Measurements from ENCODE around the gene NRN1.
A peak's percentile ranks its signal among the peaks of the same experiment; 100 is the strongest.
"Not testable (repeated sequence)": the region's sequence is repeated elsewhere in the genome, so short reads cannot be mapped to it uniquely, and the experiment has no call there.

NRN1 gene

DNA sequence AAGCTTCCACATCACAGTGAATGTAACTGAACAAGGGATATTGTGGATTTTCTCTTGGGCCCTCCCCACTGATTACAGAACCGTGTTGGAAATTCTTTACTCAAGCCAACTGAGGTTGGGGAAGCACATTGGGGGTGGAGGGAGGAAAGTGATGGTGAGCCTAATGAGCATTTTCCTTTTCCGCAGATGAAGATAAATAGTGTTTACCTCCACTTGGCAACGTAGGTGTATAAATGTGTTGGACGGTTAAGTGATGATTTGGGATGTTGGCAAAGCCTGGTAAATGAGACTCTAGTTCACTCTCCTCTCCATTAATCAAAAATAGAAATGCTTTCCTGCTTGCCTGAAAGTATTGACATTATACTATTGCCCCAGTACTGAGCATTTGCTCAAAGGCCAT is 27.1 kb upstream of the NRN1 start:
- TF ChIP-seq, protein P1, sequence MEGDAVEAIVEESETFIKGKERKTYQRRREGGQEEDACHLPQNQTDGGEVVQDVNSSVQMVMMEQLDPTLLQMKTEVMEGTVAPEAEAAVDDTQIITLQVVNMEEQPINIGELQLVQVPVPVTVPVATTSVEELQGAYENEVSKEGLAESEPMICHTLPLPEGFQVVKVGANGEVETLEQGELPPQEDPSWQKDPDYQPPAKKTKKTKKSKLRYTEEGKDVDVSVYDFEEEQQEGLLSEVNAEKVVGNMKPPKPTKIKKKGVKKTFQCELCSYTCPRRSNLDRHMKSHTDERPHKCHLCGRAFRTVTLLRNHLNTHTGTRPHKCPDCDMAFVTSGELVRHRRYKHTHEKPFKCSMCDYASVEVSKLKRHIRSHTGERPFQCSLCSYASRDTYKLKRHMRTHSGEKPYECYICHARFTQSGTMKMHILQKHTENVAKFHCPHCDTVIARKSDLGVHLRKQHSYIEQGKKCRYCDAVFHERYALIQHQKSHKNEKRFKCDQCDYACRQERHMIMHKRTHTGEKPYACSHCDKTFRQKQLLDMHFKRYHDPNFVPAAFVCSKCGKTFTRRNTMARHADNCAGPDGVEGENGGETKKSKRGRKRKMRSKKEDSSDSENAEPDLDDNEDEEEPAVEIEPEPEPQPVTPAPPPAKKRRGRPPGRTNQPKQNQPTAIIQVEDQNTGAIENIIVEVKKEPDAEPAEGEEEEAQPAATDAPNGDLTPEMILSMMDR (IDR thresholded peaks at IDR 0.05; ENCODE audit: low read depth, low read length, missing control alignments): no peak
- H3K27ac ChIP-seq: no peak overlapping the region
- DNase-seq: no peak
- in situ Hi-C loops (cut with HindIII; ENCODE audit: low pct_ligation_motif_present, low sequenced_read_pairs): no loop called here
- H3K27me3 ChIP-seq (replicated peaks): no peaks in the 10 kb centered on the region
- no peak overlapping the region for H3K4me3 ChIP-seq (ENCODE audit: low read depth, low read length)
- no peaks in the 10 kb centered on the region for H3K36me3 ChIP-seq (replicated peaks)

DNA sequence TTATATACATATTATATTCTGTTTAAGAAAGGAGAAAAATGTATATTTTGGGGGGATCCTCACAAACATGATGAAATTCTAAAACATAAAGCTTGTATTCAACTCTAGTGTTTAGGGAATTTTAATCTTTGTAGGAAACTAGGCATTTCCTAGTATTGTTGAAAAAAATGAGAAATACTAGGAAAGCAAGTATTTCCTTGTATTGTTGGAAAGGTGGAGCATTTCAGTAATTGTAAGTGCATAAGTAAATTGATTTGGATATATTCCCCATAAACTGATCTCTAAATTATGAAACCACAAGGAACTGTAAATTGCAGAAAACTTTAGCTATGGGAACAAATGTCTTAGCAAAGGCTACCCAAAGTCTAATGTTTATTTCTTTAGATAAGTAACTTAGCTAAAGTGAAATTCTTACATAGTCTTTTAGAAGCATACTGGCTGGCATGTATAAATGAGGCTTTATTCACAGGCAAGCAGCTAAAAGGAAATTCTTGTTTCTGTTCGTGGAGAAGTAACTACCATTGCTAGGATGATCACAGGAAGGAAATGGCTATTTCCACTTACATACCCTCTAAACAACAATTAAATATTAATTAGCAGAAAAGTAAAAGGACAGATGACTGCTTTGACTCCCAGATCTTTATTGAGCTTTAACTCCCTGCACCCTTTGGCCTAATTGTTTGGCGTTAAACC is 19.9 kb upstream of the NRN1 start:
- TF ChIP-seq, protein P1 (IDR thresholded peaks at IDR 0.05; ENCODE audit: low read depth, low read length, missing control alignments): no peak
- in situ Hi-C loops (cut with HindIII; ENCODE audit: low pct_ligation_motif_present, low sequenced_read_pairs): no loop called here
- no peak for DNase-seq
- Histone ChIP-seq H3K27ac (no peak overlapping the region), H3K4me3 (ENCODE audit: low read depth, low read length) (no peak overlapping the region), H3K36me3 (replicated peaks) (no peaks in the 10 kb centered on the region), H3K27me3 (replicated peaks) (no peaks in the 10 kb centered on the region)

DNA sequence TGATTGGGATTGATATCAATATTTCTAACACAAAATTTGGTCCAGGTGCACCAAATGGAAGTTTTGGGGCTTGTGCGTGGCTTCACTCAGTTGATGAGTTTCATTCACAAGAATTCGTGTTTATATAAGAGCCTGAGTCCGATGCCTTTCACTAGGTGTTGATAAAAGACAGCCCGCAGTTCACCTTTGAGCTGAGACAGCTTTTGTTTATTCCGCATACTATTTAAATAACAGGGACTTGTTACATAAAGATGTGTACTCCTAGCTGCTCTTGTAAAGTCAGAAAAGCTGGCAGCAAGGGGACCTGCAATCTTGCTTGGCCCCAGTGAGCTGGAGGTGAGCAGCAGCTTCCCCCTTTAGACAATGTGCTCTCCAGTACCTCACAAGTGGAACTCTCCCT is 19.0 kb upstream of the NRN1 start:
- H3K27me3 ChIP-seq (replicated peaks): no peaks in the 10 kb centered on the region
- in situ Hi-C loops (cut with HindIII; ENCODE audit: low pct_ligation_motif_present, low sequenced_read_pairs): no loop called here

DNA sequence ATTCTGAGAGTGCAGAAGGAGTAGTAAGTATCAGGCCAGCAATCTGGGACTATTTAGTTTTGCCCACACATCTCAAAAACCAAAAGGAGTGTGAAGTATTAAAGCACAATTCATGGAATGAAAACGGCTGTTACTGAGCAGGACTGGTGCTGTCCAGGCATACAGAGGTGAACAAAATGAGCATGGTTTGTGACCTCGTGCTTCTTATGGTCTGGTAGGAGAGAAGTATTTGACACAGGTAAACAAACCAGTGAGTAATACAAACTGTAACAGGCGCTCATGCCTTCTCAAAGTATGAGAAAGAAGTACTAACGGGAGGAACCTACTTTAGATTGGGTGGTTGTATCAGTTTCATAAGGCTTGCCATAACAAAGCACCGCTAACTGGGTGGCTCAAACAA is 17.5 kb upstream of the NRN1 start:
- Histone ChIP-seq H3K36me3 (replicated peaks) (no peaks in the 10 kb centered on the region), H3K27me3 (replicated peaks) (no peaks in the 10 kb centered on the region), H3K27ac (no peak overlapping the region), H3K4me3 (ENCODE audit: low read depth, low read length) (no peak overlapping the region)
- in situ Hi-C loops (cut with HindIII; ENCODE audit: low pct_ligation_motif_present, low sequenced_read_pairs): no loop called here
- DNase-seq: no peak
- TF ChIP-seq, protein P1 (IDR thresholded peaks at IDR 0.05; ENCODE audit: low read depth, low read length, missing control alignments): no peak

More for the DNA sequence above, 19.0 kb upstream of the NRN1 start:
- Histone ChIP-seq H3K4me3 (ENCODE audit: low read depth, low read length) (no peak overlapping the region), H3K36me3 (replicated peaks) (no peaks in the 10 kb centered on the region), H3K27ac (no peak overlapping the region)
- TF ChIP-seq, protein P1 (IDR thresholded peaks at IDR 0.05; ENCODE audit: low read depth, low read length, missing control alignments): no peak
- no peak for DNase-seq

DNA sequence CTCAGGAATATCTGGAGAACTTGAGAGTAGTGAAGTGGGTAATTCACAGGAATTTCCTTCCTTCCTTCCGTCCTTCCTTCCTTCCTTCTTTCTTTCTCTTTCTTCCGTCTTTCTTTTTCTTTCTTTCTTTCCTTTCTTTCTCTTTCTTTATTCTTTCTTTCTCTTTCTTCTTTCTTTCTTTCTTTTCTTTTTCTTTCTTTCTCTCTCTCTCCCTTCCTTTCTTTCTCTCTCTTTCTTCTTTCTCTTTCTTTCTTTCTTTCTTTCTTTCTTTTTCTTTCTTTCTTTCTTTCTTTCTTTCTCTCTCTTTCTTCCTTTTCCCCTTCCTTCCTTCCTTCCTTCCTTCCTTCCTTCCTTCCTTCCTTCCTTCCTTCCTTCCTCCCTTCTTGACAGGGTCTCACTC is 16.1 kb upstream of the NRN1 start:
- in situ Hi-C loops (cut with HindIII; ENCODE audit: low pct_ligation_motif_present, low sequenced_read_pairs); DNase-seq; H3K27ac ChIP-seq; H3K27me3 ChIP-seq (replicated peaks); H3K36me3 ChIP-seq (replicated peaks); H3K4me3 ChIP-seq (ENCODE audit: low read depth, low read length): not testable (repeated sequence)

DNA sequence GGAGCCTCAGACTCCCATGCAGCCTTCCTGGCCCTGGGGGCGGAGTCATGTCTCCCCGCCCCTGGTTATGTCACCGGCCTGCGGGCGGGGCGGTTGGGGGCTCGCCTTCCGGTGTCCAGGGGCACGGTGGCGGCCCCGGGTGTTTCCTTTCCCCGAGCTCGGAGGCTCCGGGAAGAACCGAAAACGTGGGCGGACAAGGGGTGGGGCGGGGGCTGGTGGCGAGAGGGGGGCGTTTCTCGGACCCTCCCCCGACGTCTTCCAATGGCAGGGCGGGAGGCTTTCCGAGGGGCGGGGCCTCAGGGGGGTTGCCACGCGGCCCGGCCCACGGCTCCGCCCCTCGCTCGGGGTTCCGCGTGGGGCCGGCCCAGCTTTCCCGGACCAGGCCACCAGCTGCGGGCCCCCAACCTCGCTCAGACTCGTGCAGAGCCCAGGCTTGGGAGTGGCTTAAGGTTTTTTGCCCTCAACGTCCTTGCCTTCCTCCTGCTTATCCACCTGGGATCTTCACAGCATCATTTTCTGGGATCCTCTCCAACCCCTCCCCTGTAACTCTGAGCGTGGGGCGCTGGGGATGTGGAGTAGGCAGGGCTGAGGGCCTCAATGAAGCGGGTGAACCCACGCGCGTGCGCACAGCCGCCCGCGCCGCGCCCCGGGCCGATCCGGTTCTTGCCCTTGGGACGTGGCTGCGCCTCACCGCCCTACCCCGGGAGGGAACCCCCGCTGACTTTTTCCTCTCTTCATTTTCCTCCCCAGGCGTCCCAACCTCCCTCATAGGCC is 2.1 kb upstream of the NRN1 start:
- no peaks in the 10 kb centered on the region for H3K36me3 ChIP-seq (replicated peaks)
- H3K27me3 ChIP-seq (replicated peaks): peaks cover 2% of the 10 kb centered on the region
- TF ChIP-seq, protein P1 (IDR thresholded peaks at IDR 0.05; ENCODE audit: low read depth, low read length, missing control alignments): no peak
- in situ Hi-C loops (cut with HindIII; ENCODE audit: low pct_ligation_motif_present, low sequenced_read_pairs): no loop called here
- H3K4me3 ChIP-seq (ENCODE audit: low read depth, low read length): peak overlapping the region; percentile 43
- DNase-seq: peak; percentile 43
- no peak overlapping the region for H3K27ac ChIP-seq

Measured in brain microvascular endothelial cell (primary cell).